ENCODE measurements around the gene NR5A2. TPM values are rescaled to one million over a fixed set of nuclear protein-coding genes. Genes with fewer than 3 reads are reported as not detected.
"Not testable (repeated sequence)": the region's sequence is repeated elsewhere in the genome, so short reads cannot be mapped to it uniquely, and the experiment has no call there.

NR5A2 gene
- total RNA-seq, 1 experiment from 2014 or later = 4.7 TPM

GRCh38 chr1:200184196-200184595 is 156.7 kb downstream of the NR5A2 start:
- no peak overlapping the region for H2BK20ac ChIP-seq (ENCODE audit: low read depth, low read length, poor library complexity, severe bottlenecking)
- H3K27me3 ChIP-seq (ENCODE audit: insufficient read depth, low read length) = no peaks in the 10 kb centered on the region
- H3K9me3 ChIP-seq (ENCODE audit: control insufficient read depth, low read depth, low read length) = no peaks in the 10 kb centered on the region
- no peak overlapping the region for H3K9ac ChIP-seq (ENCODE audit: extremely low read depth, insufficient read length, low read length)
- no peak overlapping the region for H3K27ac ChIP-seq (ENCODE audit: insufficient read length, low read depth, low read length)
- no peak overlapping the region for H2AFZ ChIP-seq (ENCODE audit: low read length)
- no peak overlapping the region for H3K27ac Mint-ChIP-seq
- TF ChIP-seq CTCF (conservative IDR thresholded peaks at IDR 0.05) = no peak
- no peak overlapping the region for H2AK5ac ChIP-seq (ENCODE audit: insufficient read length, low read length)
- H3K23me2 ChIP-seq (ENCODE audit: insufficient read length, low read depth, low read length, poor library complexity, severe bottlenecking) = no peaks in the 10 kb centered on the region
- H3K14ac ChIP-seq (ENCODE audit: insufficient read depth, low read length) = no peak overlapping the region
- no peak overlapping the region for H2BK120ac ChIP-seq (ENCODE audit: low read depth, low read length, poor library complexity, severe bottlenecking)
- H3K4me1 Mint-ChIP-seq = no peaks in the 10 kb centered on the region
- H2BK5ac ChIP-seq (ENCODE audit: insufficient read length, low read length) = no peak overlapping the region
- DNase-seq = no peak
- no peaks in the 10 kb centered on the region for H3K4me1 ChIP-seq (ENCODE audit: insufficient read depth, low read length)
- no peaks in the 10 kb centered on the region for H3K27me3 Mint-ChIP-seq (ENCODE audit: low read depth)
- H3K18ac ChIP-seq (ENCODE audit: insufficient read length, low read depth, low read length) = no peak overlapping the region
- no peak overlapping the region for H4K5ac ChIP-seq (ENCODE audit: insufficient read length, low read depth, low read length)
- no peak overlapping the region for H4K8ac ChIP-seq (replicated peaks; ENCODE audit: insufficient read length, low read depth, low read length)
- no peak overlapping the region for H3K4ac ChIP-seq (ENCODE audit: low read depth, low read length)
- H3K79me2 ChIP-seq (ENCODE audit: insufficient read depth, low read length) = no peaks in the 10 kb centered on the region
- H3K23ac ChIP-seq (ENCODE audit: insufficient read length, low read depth, low read length) = no peak overlapping the region
- peaks cover 21 to 36% of the 10 kb centered on the region in 2 experiments for H3K9me3 Mint-ChIP-seq
- no peaks in the 10 kb centered on the region for H4K20me1 ChIP-seq (ENCODE audit: control insufficient read depth, insufficient read depth, insufficient read length)
- no CpG with 5 or more reads among the region's 4 CpGs for WGBS (ENCODE audit: extremely low coverage, insufficient read length, low lambda C conversion rate)
- no peak overlapping the region for H2BK15ac ChIP-seq (ENCODE audit: low read depth, low read length)
- no peak overlapping the region for H3K4me3 Mint-ChIP-seq
- H3K79me1 ChIP-seq (ENCODE audit: insufficient read depth, low read depth, low read length, poor library complexity, severe bottlenecking) = no peaks in the 10 kb centered on the region
- H3K4me2 ChIP-seq (ENCODE audit: insufficient read depth, insufficient read length, low read length) = no peak overlapping the region
- H3K36me3 Mint-ChIP-seq (ENCODE audit: insufficient read depth in 1 of 3, low read depth in 3 of 3) = peaks cover 21 to 26% (median 21%) of the 10 kb centered on the region in 3 experiments
- H3K56ac ChIP-seq (ENCODE audit: insufficient read length, low read depth, low read length) = no peak overlapping the region
- H2BK12ac ChIP-seq (ENCODE audit: insufficient read length, low read depth, low read length) = no peak overlapping the region
- H4K91ac ChIP-seq (ENCODE audit: insufficient read length, low read depth, low read length) = no peak overlapping the region
- H3T11ph ChIP-seq (ENCODE audit: low read length) = no peak overlapping the region

- H3K27ac Mint-ChIP-seq; H4K20me1 ChIP-seq (ENCODE audit: control insufficient read depth, insufficient read depth, insufficient read length); H3T11ph ChIP-seq (ENCODE audit: low read length); H2AK5ac ChIP-seq (ENCODE audit: insufficient read length, low read length); DNase-seq; H3K4me1 ChIP-seq (ENCODE audit: insufficient read depth, low read length); H2BK20ac ChIP-seq (ENCODE audit: low read depth, low read length, poor library complexity, severe bottlenecking); H4K8ac ChIP-seq (replicated peaks; ENCODE audit: insufficient read length, low read depth, low read length); H3K4ac ChIP-seq (ENCODE audit: low read depth, low read length); H3K23ac ChIP-seq (ENCODE audit: insufficient read length, low read depth, low read length); H2BK12ac ChIP-seq (ENCODE audit: insufficient read length, low read depth, low read length); H3K27me3 ChIP-seq (ENCODE audit: insufficient read depth, low read length); H3K23me2 ChIP-seq (ENCODE audit: insufficient read length, low read depth, low read length, poor library complexity, severe bottlenecking); H3K9me3 ChIP-seq (ENCODE audit: control insufficient read depth, low read depth, low read length); H3K4me1 Mint-ChIP-seq; H3K18ac ChIP-seq (ENCODE audit: insufficient read length, low read depth, low read length); H3K4me3 Mint-ChIP-seq; H3K56ac ChIP-seq (ENCODE audit: insufficient read length, low read depth, low read length); H3K4me2 ChIP-seq (ENCODE audit: insufficient read depth, insufficient read length, low read length); H3K27me3 Mint-ChIP-seq (ENCODE audit: low read depth); H3K27ac ChIP-seq (ENCODE audit: insufficient read length, low read depth, low read length); H4K91ac ChIP-seq (ENCODE audit: insufficient read length, low read depth, low read length); H3K79me2 ChIP-seq (ENCODE audit: insufficient read depth, low read length); H2BK5ac ChIP-seq (ENCODE audit: insufficient read length, low read length); H4K5ac ChIP-seq (ENCODE audit: insufficient read length, low read depth, low read length); H3K9ac ChIP-seq (ENCODE audit: extremely low read depth, insufficient read length, low read length); H3K79me1 ChIP-seq (ENCODE audit: insufficient read depth, low read depth, low read length, poor library complexity, severe bottlenecking); H2AFZ ChIP-seq (ENCODE audit: low read length); H3K14ac ChIP-seq (ENCODE audit: insufficient read depth, low read length); H2BK120ac ChIP-seq (ENCODE audit: low read depth, low read length, poor library complexity, severe bottlenecking); H2BK15ac ChIP-seq (ENCODE audit: low read depth, low read length): not testable (repeated sequence)
- Mint-ChIP-seq H3K36me3 (ENCODE audit: insufficient read depth in 1 of 3, low read depth in 3 of 3) (peaks cover 21 to 26% (median 21%) of the 10 kb centered on the region in 3 experiments), H3K9me3 (peaks cover 21 to 36% of the 10 kb centered on the region in 2 experiments)
- WGBS (ENCODE audit: extremely low coverage, insufficient read length, low lambda C conversion rate) = no CpG with 5 or more reads among the region's 8 CpGs
These were observed 157.7 kb downstream of the NR5A2 start for GRCh38 chr1:200185191-200185590.

Data from H9 (cell line).